A673 (cell line): ENCODE results near the gene EIF1AD.

Experiments
- EZH2 ChIP-seq: fragments of 200-600 bp; sonication (generic); IDR thresholded peaks from 2 replicates; pipeline ENCODE4 v1.6.1; 2017; ENCODE audit warnings: borderline replicate concordance, low read depth, mild to moderate bottlenecking, mixed read lengths, antibody characterized with exemption, low read length; ENCODE audit not compliant: poor library complexity, severe bottlenecking
- TF ChIP-seq, protein P1 (sequence below): fragments of 300-800, 200-600 bp; sonication (generic); conservative IDR thresholded peaks from 2 replicates; pipeline ENCODE4 v1.5.1; 2017; ENCODE audit warnings: low read depth, mild to moderate bottlenecking, antibody characterized with exemption, low read length, moderate library complexity, mixed read lengths

DNA sequence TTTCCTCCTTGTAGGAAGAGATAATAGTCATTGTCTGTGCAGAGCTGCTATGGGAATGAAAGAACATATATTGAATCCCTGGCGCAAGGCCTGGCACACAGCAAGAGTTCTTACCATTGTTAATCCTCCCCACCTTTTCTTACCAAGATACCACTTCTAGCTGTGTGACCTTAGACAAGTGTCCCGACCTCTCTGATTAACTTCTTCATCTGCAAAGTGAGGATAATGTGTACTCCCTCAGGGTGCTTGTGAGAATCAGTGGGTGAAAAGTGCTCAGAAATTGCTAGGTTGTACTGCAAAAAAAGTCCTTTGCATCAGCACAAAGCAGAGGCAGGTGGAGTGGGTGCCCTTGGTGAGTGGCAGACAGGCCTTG is 6.1 kb upstream of the EIF1AD start:
- TF ChIP-seq, protein P1, sequence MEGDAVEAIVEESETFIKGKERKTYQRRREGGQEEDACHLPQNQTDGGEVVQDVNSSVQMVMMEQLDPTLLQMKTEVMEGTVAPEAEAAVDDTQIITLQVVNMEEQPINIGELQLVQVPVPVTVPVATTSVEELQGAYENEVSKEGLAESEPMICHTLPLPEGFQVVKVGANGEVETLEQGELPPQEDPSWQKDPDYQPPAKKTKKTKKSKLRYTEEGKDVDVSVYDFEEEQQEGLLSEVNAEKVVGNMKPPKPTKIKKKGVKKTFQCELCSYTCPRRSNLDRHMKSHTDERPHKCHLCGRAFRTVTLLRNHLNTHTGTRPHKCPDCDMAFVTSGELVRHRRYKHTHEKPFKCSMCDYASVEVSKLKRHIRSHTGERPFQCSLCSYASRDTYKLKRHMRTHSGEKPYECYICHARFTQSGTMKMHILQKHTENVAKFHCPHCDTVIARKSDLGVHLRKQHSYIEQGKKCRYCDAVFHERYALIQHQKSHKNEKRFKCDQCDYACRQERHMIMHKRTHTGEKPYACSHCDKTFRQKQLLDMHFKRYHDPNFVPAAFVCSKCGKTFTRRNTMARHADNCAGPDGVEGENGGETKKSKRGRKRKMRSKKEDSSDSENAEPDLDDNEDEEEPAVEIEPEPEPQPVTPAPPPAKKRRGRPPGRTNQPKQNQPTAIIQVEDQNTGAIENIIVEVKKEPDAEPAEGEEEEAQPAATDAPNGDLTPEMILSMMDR = no peak
- no peak for TF ChIP-seq EZH2
